Mucosa of stomach (tissue), 1 donor: ENCODE measurements around the gene MAD1L1.

Source experiments
- H3K27me3 ChIP-seq: one replicate; pipeline ENCODE4 v1.7.0; 2013; ENCODE audit warnings: mild to moderate bottlenecking, low read length; ENCODE audit not compliant: control insufficient read depth, insufficient read depth
- H3K36me3 ChIP-seq: one replicate; pipeline ENCODE4 v1.7.0; 2013; ENCODE audit warnings: low read length; ENCODE audit not compliant: control insufficient read depth, insufficient read depth
- H3K4me1 ChIP-seq: one replicate; pipeline ENCODE4 v1.7.0; 2013; ENCODE audit warnings: mild to moderate bottlenecking, low read length; ENCODE audit not compliant: control insufficient read depth, insufficient read depth
- H3K4me3 ChIP-seq: one replicate; pipeline ENCODE4 v1.7.0; 2013; ENCODE audit warnings: low read length
- H3K9ac ChIP-seq: one replicate; pipeline ENCODE4 v1.7.0; 2013; ENCODE audit warnings: mild to moderate bottlenecking, low read length, moderate library complexity
- H3K9me3 ChIP-seq: one replicate; pipeline ENCODE4 v1.7.0; 2013; ENCODE audit warnings: mild to moderate bottlenecking, low read length, moderate library complexity; ENCODE audit not compliant: control insufficient read depth
- donor health status: Pancreatic carcinoma.

Gene MAD1L1

GRCh38 chr7:1943933-1944618, 288.7 kb downstream of the MAD1L1 start:
- Histone ChIP-seq H3K27me3 (no peaks in the 10 kb centered on the region), H3K4me3 (no peak overlapping the region), H3K9me3 (no peaks in the 10 kb centered on the region), H3K36me3 (no peaks in the 10 kb centered on the region), H3K4me1 (peaks cover 10% of the 10 kb centered on the region), H3K9ac (no peak overlapping the region)

- H3K27me3 ChIP-seq = no peaks in the 10 kb centered on the region
- H3K9ac ChIP-seq = no peak overlapping the region
- H3K4me3 ChIP-seq = no peak overlapping the region
- H3K4me1 ChIP-seq = peaks cover 5% of the 10 kb centered on the region
- no peaks in the 10 kb centered on the region for H3K9me3 ChIP-seq
- no peaks in the 10 kb centered on the region for H3K36me3 ChIP-seq
Observed at GRCh38 chr7:1943326-1943725, 289.4 kb downstream of the MAD1L1 start.

GRCh38 chr7:1942941-1943289, 289.8 kb downstream of the MAD1L1 start:
- Histone ChIP-seq H3K4me3 (no peak overlapping the region), H3K9ac (no peak overlapping the region), H3K9me3 (no peaks in the 10 kb centered on the region), H3K36me3 (no peaks in the 10 kb centered on the region), H3K27me3 (no peaks in the 10 kb centered on the region), H3K4me1 (peaks cover under 1% of the 10 kb centered on the region)

- Histone ChIP-seq H3K27me3 (no peaks in the 10 kb centered on the region), H3K9ac (no peak overlapping the region), H3K36me3 (no peaks in the 10 kb centered on the region), H3K4me1 (no peaks in the 10 kb centered on the region), H3K9me3 (no peaks in the 10 kb centered on the region), H3K4me3 (no peak overlapping the region)
Observed at GRCh38 chr7:1942243-1942940, 290.4 kb downstream of the MAD1L1 start.

- Histone ChIP-seq H3K4me1 (no peaks in the 10 kb centered on the region), H3K27me3 (no peaks in the 10 kb centered on the region), H3K9ac (no peak overlapping the region), H3K36me3 (no peaks in the 10 kb centered on the region), H3K4me3 (no peak overlapping the region), H3K9me3 (no peaks in the 10 kb centered on the region)
Observed at GRCh38 chr7:1941464-1942242, 291.1 kb downstream of the MAD1L1 start.

- Histone ChIP-seq H3K27me3 (no peaks in the 10 kb centered on the region), H3K4me3 (no peak overlapping the region), H3K9me3 (no peaks in the 10 kb centered on the region), H3K36me3 (no peaks in the 10 kb centered on the region), H3K9ac (no peak overlapping the region), H3K4me1 (no peaks in the 10 kb centered on the region)
Observed at GRCh38 chr7:1940863-1941262, 291.9 kb downstream of the MAD1L1 start.

GRCh38 chr7:1940402-1940786, 292.4 kb downstream of the MAD1L1 start:
- Histone ChIP-seq H3K4me3 (no peak overlapping the region), H3K4me1 (no peaks in the 10 kb centered on the region), H3K27me3 (no peaks in the 10 kb centered on the region), H3K9me3 (no peaks in the 10 kb centered on the region), H3K9ac (peak overlapping the region; percentile 8), H3K36me3 (no peaks in the 10 kb centered on the region)

- Histone ChIP-seq H3K36me3 (no peaks in the 10 kb centered on the region), H3K4me1 (no peaks in the 10 kb centered on the region), H3K9ac (peak overlapping the region; percentile 8), H3K27me3 (no peaks in the 10 kb centered on the region), H3K9me3 (no peaks in the 10 kb centered on the region), H3K4me3 (no peak overlapping the region)
Observed at GRCh38 chr7:1939434-1940401, 293.0 kb downstream of the MAD1L1 start.

- Histone ChIP-seq H3K9ac (no peak overlapping the region), H3K36me3 (no peaks in the 10 kb centered on the region), H3K27me3 (no peaks in the 10 kb centered on the region), H3K4me1 (no peaks in the 10 kb centered on the region), H3K4me3 (no peak overlapping the region), H3K9me3 (no peaks in the 10 kb centered on the region)
Observed at GRCh38 chr7:1938788-1939433, 293.8 kb downstream of the MAD1L1 start.

GRCh38 chr7:1937252-1937605, 295.5 kb downstream of the MAD1L1 start:
- Histone ChIP-seq H3K36me3 (no peaks in the 10 kb centered on the region), H3K27me3 (no peaks in the 10 kb centered on the region), H3K9ac (no peak overlapping the region), H3K9me3 (no peaks in the 10 kb centered on the region), H3K4me3 (no peak overlapping the region), H3K4me1 (no peaks in the 10 kb centered on the region)

GRCh38 chr7:1936531-1937251, 296.1 kb downstream of the MAD1L1 start:
- H3K4me1 ChIP-seq = no peaks in the 10 kb centered on the region
- H3K27me3 ChIP-seq = no peaks in the 10 kb centered on the region
- no peak overlapping the region for H3K4me3 ChIP-seq
- no peak overlapping the region for H3K9ac ChIP-seq
- no peaks in the 10 kb centered on the region for H3K9me3 ChIP-seq
- H3K36me3 ChIP-seq = no peaks in the 10 kb centered on the region
